ENCODE measurements around the gene EEA1.

- TF ChIP-seq CTCF (IDR thresholded peaks at IDR 0.05; ENCODE audit: poor library complexity): peak; percentile 20
- TF ChIP-seq EZH2phosphoT487 (IDR thresholded peaks at IDR 0.05; ENCODE audit: low read depth, severe bottlenecking, unreplicated experiment): no peak
These were observed 2.0 kb downstream of the EEA1 start for GRCh38 chr12:92927055-92927435.

Measured in hepatocyte (in vitro differentiated cells).